Mesenchymal stem cell (in vitro differentiated cells and primary cell): Measurements from ENCODE around the gene GHITM.
"Not testable (repeated sequence)": the region's sequence is repeated elsewhere in the genome, so short reads cannot be mapped to it uniquely, and the experiment has no call there.

Source experiments
- DNase-seq: peaks from one replicate; pipeline ENCODE4 v3.0.0-alpha.2; 2013
- H2AFZ ChIP-seq: one replicate; pipeline ENCODE4 v1.6.1; 2013; ENCODE audit warnings: low read depth, mild to moderate bottlenecking, control low read depth, inconsistent platforms, low read length, moderate library complexity
- H2AK5ac ChIP-seq: 2 replicates; pipeline ENCODE4 v1.6.1; 2013; ENCODE audit warnings: low read length, moderate library complexity, mild to moderate bottlenecking, inconsistent platforms; ENCODE audit not compliant: severe bottlenecking
- H2BK120ac ChIP-seq: one replicate; pipeline ENCODE4 v1.6.1; 2013; ENCODE audit warnings: low read depth, mild to moderate bottlenecking, inconsistent platforms, low read length, moderate library complexity
- H2BK12ac ChIP-seq, 2 experiments: one replicate each; pipeline ENCODE4 v1.6.1; 2013; ENCODE audit warnings: inconsistent platforms in 2 of 2, low read length in 2 of 2, mild to moderate bottlenecking in 2 of 2, moderate library complexity in 2 of 2, control low read depth in 1 of 2
- H2BK15ac ChIP-seq: one replicate; pipeline ENCODE4 v1.6.1; 2013; ENCODE audit warnings: mild to moderate bottlenecking, low read depth, inconsistent platforms; ENCODE audit not compliant: poor library complexity, severe bottlenecking
- H2BK5ac ChIP-seq: 2 replicates; pipeline ENCODE4 v1.6.1; 2013; ENCODE audit warnings: low read depth, mild to moderate bottlenecking, low read length, control low read depth, inconsistent platforms; ENCODE audit not compliant: poor library complexity, severe bottlenecking
- H3K14ac ChIP-seq, 2 experiments: one replicate each; pipeline ENCODE4 v1.6.1; 2013; ENCODE audit warnings: inconsistent platforms in 2 of 2, low read length in 2 of 2, control low read depth in 1 of 2, mild to moderate bottlenecking in 1 of 2, moderate library complexity in 1 of 2
- H3K18ac ChIP-seq, 2 experiments: one replicate each; pipeline ENCODE4 v1.6.1; 2013; ENCODE audit warnings: inconsistent platforms in 2 of 2, low read length in 2 of 2, control low read depth in 1 of 2, low read depth in 1 of 2, mild to moderate bottlenecking in 1 of 2
- H3K23ac ChIP-seq, 2 experiments: one replicate each; pipeline ENCODE4 v1.6.1; 2013; ENCODE audit warnings: inconsistent platforms in 2 of 2, low read length in 2 of 2, mild to moderate bottlenecking in 2 of 2, moderate library complexity in 2 of 2, control low read depth in 1 of 2
- H3K27ac ChIP-seq: 2 replicates; pipeline ENCODE4 v1.5.1; 2013; ENCODE audit warnings: mild to moderate bottlenecking, moderate library complexity, low read length, control low read depth, inconsistent platforms; ENCODE audit not compliant: poor library complexity, severe bottlenecking
- H3K27me3 ChIP-seq, 2 experiments: 2 replicates each; pipeline versions ENCODE4 v1.6.1 to v1.7.0; 2013; ENCODE audit warnings: low read length in 2 of 2, mild to moderate bottlenecking in 2 of 2, moderate library complexity in 2 of 2, control low read depth in 1 of 2, inconsistent platforms in 1 of 2; ENCODE audit not compliant: control insufficient read depth in 1 of 2, insufficient read depth in 1 of 2
- H3K36me3 ChIP-seq, 2 experiments: 2 replicates each; pipeline versions ENCODE4 v1.6.1 to v1.7.0; 2013; ENCODE audit warnings: low read length in 2 of 2, control low read depth in 1 of 2, inconsistent platforms in 1 of 2, low read depth in 1 of 2, mild to moderate bottlenecking in 1 of 2; ENCODE audit not compliant: insufficient read depth in 2 of 2, control insufficient read depth in 1 of 2
- H3K4ac ChIP-seq, 2 experiments: one replicate each; pipeline ENCODE4 v1.6.1; 2013; ENCODE audit warnings: inconsistent platforms in 2 of 2, low read length in 2 of 2, mild to moderate bottlenecking in 2 of 2, moderate library complexity in 2 of 2, control low read depth in 1 of 2, low read depth in 1 of 2
- H3K4me1 ChIP-seq: 2 replicates; pipeline ENCODE4 v1.6.1; 2013; ENCODE audit warnings: low read depth, low read length, control low read depth; ENCODE audit not compliant: control insufficient read depth, insufficient read depth
- H3K4me2 ChIP-seq: 2 replicates; pipeline ENCODE4 v1.6.1; 2013; ENCODE audit warnings: low read length, mild to moderate bottlenecking, inconsistent platforms; ENCODE audit not compliant: poor library complexity, severe bottlenecking
- H3K4me3 ChIP-seq, 2 experiments: 2 replicates each; pipeline versions ENCODE4 v1.5.1 to v1.7.0; 2013; ENCODE audit warnings: low read length in 2 of 2, mild to moderate bottlenecking in 2 of 2, control low read depth in 1 of 2, low read depth in 1 of 2; ENCODE audit not compliant: insufficient read depth in 1 of 2
- H3K79me1 ChIP-seq: replicated peaks from 2 replicates; pipeline ENCODE4 v1.6.1; 2013; ENCODE audit warnings: mild to moderate bottlenecking, control low read depth, low read length, inconsistent platforms; ENCODE audit not compliant: poor library complexity, severe bottlenecking
- H3K9ac ChIP-seq: 2 replicates; pipeline ENCODE4 v1.7.0; 2013; ENCODE audit warnings: mild to moderate bottlenecking, low read length, moderate library complexity
- H3K9me3 ChIP-seq: 2 replicates; pipeline ENCODE4 v1.7.0; 2013; ENCODE audit warnings: mild to moderate bottlenecking, low read length; ENCODE audit not compliant: control insufficient read depth
- H4K8ac ChIP-seq: one replicate; pipeline ENCODE4 v1.6.1; 2013; ENCODE audit warnings: inconsistent platforms, mild to moderate bottlenecking, low read length, moderate library complexity
- H4K91ac ChIP-seq: one replicate; pipeline ENCODE4 v1.6.1; 2013; ENCODE audit warnings: mild to moderate bottlenecking, low read length, inconsistent platforms
- WGBS: methylation state at CpG from one replicate; pipeline ENCODE4 v1.1.7; 2013; ENCODE audit warnings: mixed read lengths; 5-methylcytosine and 5-hydroxymethylcytosine counted together

The GHITM gene

DNA sequence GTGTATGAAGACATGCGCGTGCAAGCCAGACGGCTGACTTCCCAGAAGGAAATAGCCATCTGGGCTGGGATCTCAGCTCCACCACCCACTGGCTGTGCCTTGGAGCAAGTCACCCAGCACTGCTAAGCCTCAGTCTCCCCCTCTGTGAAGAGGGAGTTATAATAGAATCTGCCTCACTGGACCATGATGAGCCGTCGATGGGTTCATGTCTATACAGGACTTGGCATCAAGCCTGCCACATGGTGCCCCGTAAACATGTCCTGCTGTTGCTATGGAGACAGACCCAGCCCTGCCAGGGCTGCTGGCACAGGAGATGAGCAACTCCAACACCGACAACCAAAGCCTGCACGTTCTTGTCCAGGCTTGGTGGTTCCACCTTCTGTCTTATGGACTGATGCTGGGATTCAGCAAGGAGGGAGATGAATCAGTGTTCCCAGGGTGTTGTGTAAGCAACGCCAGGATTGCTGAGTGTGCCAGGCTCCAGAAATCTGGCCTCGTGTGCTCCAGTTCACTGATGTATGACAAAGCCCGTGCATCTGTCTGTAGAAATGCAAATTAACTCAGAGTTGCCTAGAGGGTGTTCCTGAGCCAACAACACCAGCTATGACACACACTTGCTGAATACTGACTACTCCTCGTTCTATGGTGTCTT, 39.9 kb downstream of the GHITM start:
- no peak overlapping the region for H3K23ac ChIP-seq
- no peak overlapping the region for H2BK15ac ChIP-seq
- H2BK12ac ChIP-seq = no peak overlapping the region
- peak overlapping the region; percentile 20 for H3K27ac ChIP-seq
- H2AK5ac ChIP-seq = peak overlapping the region; percentile 0
- no peak overlapping the region for H4K91ac ChIP-seq
- H3K4me1 ChIP-seq = peaks cover 15% of the 10 kb centered on the region
- peak; percentile 24 for DNase-seq
- no peaks in the 10 kb centered on the region for H3K79me1 ChIP-seq
- 75% methylated on average over 11 of the region's 12 CpGs for WGBS
- H3K27me3 ChIP-seq = peaks cover 0 to 17% of the 10 kb centered on the region in 2 experiments
- H3K9me3 ChIP-seq = no peaks in the 10 kb centered on the region
- H3K9ac ChIP-seq = no peak overlapping the region
- no peak overlapping the region for H2BK120ac ChIP-seq
- H2BK5ac ChIP-seq = no peak overlapping the region
- H3K4me3 ChIP-seq = no peak overlapping the region
- H3K4me2 ChIP-seq = no peak overlapping the region
- H4K8ac ChIP-seq = no peak overlapping the region
- H3K4ac ChIP-seq = no peak overlapping the region
- no peaks in the 10 kb centered on the region for H3K36me3 ChIP-seq
- no peak overlapping the region for H3K18ac ChIP-seq
- no peak overlapping the region for H3K14ac ChIP-seq
- no peak overlapping the region for H2AFZ ChIP-seq

- not testable (repeated sequence) for H3K4ac ChIP-seq, H4K8ac ChIP-seq, H2AK5ac ChIP-seq, H3K4me3 ChIP-seq, H3K27ac ChIP-seq, H3K23ac ChIP-seq, H2BK5ac ChIP-seq, H3K9ac ChIP-seq, H2AFZ ChIP-seq, DNase-seq, H3K79me1 ChIP-seq, H3K18ac ChIP-seq, H2BK15ac ChIP-seq, H3K9me3 ChIP-seq, H2BK120ac ChIP-seq, H2BK12ac ChIP-seq, H3K36me3 ChIP-seq, H3K4me2 ChIP-seq, H3K14ac ChIP-seq, H4K91ac ChIP-seq
- peaks cover 0 to 26% of the 10 kb centered on the region in 2 experiments for H3K27me3 ChIP-seq
- WGBS = 94% methylated on average over 13 of the region's 22 CpGs
- peaks cover 15% of the 10 kb centered on the region for H3K4me1 ChIP-seq
These were observed 41.1 kb downstream of the GHITM start for GRCh38 chr10:84180386-84180785.

DNA sequence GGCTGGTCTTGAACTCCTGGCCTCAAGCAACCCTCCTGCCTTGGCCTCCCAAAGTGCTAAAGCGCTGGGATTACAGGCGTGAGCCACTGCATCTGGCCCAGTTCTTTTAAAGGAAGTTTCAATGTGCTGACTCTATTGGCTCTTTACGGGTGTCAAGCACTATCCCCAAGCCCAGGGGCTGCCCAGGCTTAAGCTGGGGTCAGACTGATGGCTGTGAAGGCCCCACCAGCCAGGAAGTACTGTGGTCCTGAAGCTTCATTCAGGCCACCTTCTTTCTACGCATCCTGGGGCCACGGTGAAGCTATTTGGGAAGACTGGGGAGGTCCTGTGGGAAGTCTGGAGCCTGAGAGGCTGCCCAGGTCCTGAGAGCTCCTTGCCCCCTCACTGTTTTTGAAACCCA, 42.3 kb downstream of the GHITM start:
- H3K79me1 ChIP-seq = no peaks in the 10 kb centered on the region
- H3K27ac ChIP-seq = no peak overlapping the region
- 79% methylated on average over 5 of the region's 5 CpGs for WGBS
- no peak overlapping the region for H3K4ac ChIP-seq
- no peak overlapping the region for H2BK120ac ChIP-seq
- no peak overlapping the region for H2AFZ ChIP-seq
- H3K36me3 ChIP-seq = no peaks in the 10 kb centered on the region
- no peak overlapping the region for H2BK5ac ChIP-seq
- H3K9me3 ChIP-seq = no peaks in the 10 kb centered on the region
- no peak overlapping the region for H3K18ac ChIP-seq
- H2BK12ac ChIP-seq = no peak overlapping the region
- no peak overlapping the region for H4K91ac ChIP-seq
- H4K8ac ChIP-seq = no peak overlapping the region
- no peak overlapping the region for H3K4me2 ChIP-seq
- no peak for DNase-seq
- H3K23ac ChIP-seq = no peak overlapping the region
- no peak overlapping the region for H3K4me3 ChIP-seq
- no peak overlapping the region for H3K14ac ChIP-seq
- no peak overlapping the region for H2AK5ac ChIP-seq
- H3K9ac ChIP-seq = no peak overlapping the region
- H2BK15ac ChIP-seq = no peak overlapping the region
- peaks cover 14% of the 10 kb centered on the region for H3K4me1 ChIP-seq
- H3K27me3 ChIP-seq = peaks cover 0 to 39% of the 10 kb centered on the region in 2 experiments

DNA sequence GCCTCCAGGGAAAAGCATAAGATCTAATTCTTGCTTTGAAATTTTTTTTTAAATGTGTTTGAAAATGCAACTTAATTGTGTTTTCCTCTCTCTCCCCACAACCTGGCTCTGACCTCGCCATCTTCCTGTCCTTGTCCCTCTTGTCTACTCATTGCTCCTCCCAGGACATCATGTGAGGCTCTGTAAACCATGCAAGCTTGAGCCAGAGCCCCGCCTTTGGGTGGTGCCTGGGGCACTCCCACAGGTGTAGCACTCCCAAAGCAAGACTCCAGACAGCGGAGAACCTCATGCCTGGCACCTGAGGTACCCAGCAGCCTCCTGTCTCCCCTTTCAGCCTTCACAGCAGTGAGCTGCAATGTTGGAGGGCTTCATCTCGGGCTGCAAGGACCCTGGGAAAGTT, 45.2 kb downstream of the GHITM start:
- Histone ChIP-seq H2BK12ac (no peak overlapping the region), H4K91ac (no peak overlapping the region), H3K9ac (no peak overlapping the region), H2AK5ac (no peak overlapping the region), H2BK120ac (no peak overlapping the region), H3K23ac (no peak overlapping the region), H2BK15ac (no peak overlapping the region), H3K14ac (no peak overlapping the region), H2AFZ (no peak overlapping the region), H3K18ac (no peak overlapping the region), H3K4me3 (no peak overlapping the region), H3K27me3 (peaks cover 9 to 52% of the 10 kb centered on the region in 2 experiments), H3K4me2 (no peak overlapping the region), H4K8ac (no peak overlapping the region), H3K4ac (no peak overlapping the region), H3K9me3 (no peaks in the 10 kb centered on the region), H3K27ac (no peak overlapping the region), H3K36me3 (no peaks in the 10 kb centered on the region), H2BK5ac (no peak overlapping the region), H3K4me1 (peaks cover 1% of the 10 kb centered on the region), H3K79me1 (no peaks in the 10 kb centered on the region)
- 53% methylated on average over 4 of the region's 4 CpGs for WGBS
- DNase-seq = no peak
